Measurements from ENCODE around the gene TUBB.

TUBB gene

GRCh38 chr6:30719356-30719755 is 796 bp upstream of the TUBB start:
- TF ChIP-seq USF1 (IDR thresholded peaks at IDR 0.05) (no peak), TAF1 (IDR thresholded peaks at IDR 0.05; ENCODE audit: low read depth) (no peak), EGR1 (IDR thresholded peaks at IDR 0.05) (no peak), TCF12 (IDR thresholded peaks at IDR 0.05; ENCODE audit: low read depth) (no peak), TEAD4 (IDR thresholded peaks at IDR 0.05) (no peak), FOXM1 (IDR thresholded peaks at IDR 0.05; ENCODE audit: borderline replicate concordance, low read depth) (no peak), YY1 (IDR thresholded peaks at IDR 0.05; ENCODE audit: low read depth) (no peak), RAD21 (IDR thresholded peaks at IDR 0.05; ENCODE audit: low read depth) (no peak), ZBTB7A (IDR thresholded peaks at IDR 0.05; ENCODE audit: low read depth) (no peak), REST (IDR thresholded peaks at IDR 0.05; ENCODE audit: low read depth) (no peak), CREB1 (IDR thresholded peaks at IDR 0.05; ENCODE audit: low read depth) (no peak)

GRCh38 chr6:30720738-30721197 is 616 bp downstream of the TUBB start:
- TF ChIP-seq MAX (IDR thresholded peaks at IDR 0.05), result peak; percentile 29; the same call in 1 of the 2 replicates
- no peak for TF ChIP-seq TEAD4 (IDR thresholded peaks at IDR 0.05)

- TF ChIP-seq NFIC (IDR thresholded peaks at IDR 0.05), result no peak
- peak; percentile 97 for TF ChIP-seq USF1 (IDR thresholded peaks at IDR 0.05)
- TF ChIP-seq TEAD4 (IDR thresholded peaks at IDR 0.05), result peak; percentile 63
- peak; percentile 7; the same call in 1 of the 2 replicates for TF ChIP-seq TAF1 (IDR thresholded peaks at IDR 0.05; ENCODE audit: low read depth)
- peak; percentile 46; the same call in 1 of the 2 replicates for TF ChIP-seq EGR1 (IDR thresholded peaks at IDR 0.05)
- TF ChIP-seq CEBPB (IDR thresholded peaks at IDR 0.05), result 0 out of 2 replicates have a peak, but pooled peaks have one; percentile 27
- TF ChIP-seq RAD21 (IDR thresholded peaks at IDR 0.05; ENCODE audit: low read depth), result no peak
- TF ChIP-seq ZBTB7A (IDR thresholded peaks at IDR 0.05; ENCODE audit: low read depth), result peak; percentile 74; the same call in 1 of the 2 replicates
- TF ChIP-seq YY1 (IDR thresholded peaks at IDR 0.05; ENCODE audit: low read depth), result 0 out of 2 replicates have a peak, but pooled peaks have one; percentile 30
- no peak; the same call in 1 of the 2 replicates for TF ChIP-seq EP300 (IDR thresholded peaks at IDR 0.05; ENCODE audit: borderline replicate concordance)
- no peak for TF ChIP-seq FOXM1 (IDR thresholded peaks at IDR 0.05; ENCODE audit: borderline replicate concordance, low read depth)
- TF ChIP-seq CREB1 (IDR thresholded peaks at IDR 0.05; ENCODE audit: low read depth), result 0 out of 2 replicates have a peak, but pooled peaks have one; percentile 41
- TF ChIP-seq TCF12 (IDR thresholded peaks at IDR 0.05; ENCODE audit: low read depth), result no peak
- TF ChIP-seq REST (IDR thresholded peaks at IDR 0.05; ENCODE audit: low read depth), result no peak
- peak; percentile 83 for TF ChIP-seq MAX (IDR thresholded peaks at IDR 0.05)
These were observed 1.3 kb downstream of the TUBB start for GRCh38 chr6:30721198-30722024.

GRCh38 chr6:30722280-30723112 is 2.3 kb downstream of the TUBB start:
- peak; percentile 15; the same call in 1 of the 2 replicates for TF ChIP-seq TEAD4 (IDR thresholded peaks at IDR 0.05)
- TF ChIP-seq FOXM1 (IDR thresholded peaks at IDR 0.05; ENCODE audit: borderline replicate concordance, low read depth), result no peak
- TF ChIP-seq EP300 (IDR thresholded peaks at IDR 0.05; ENCODE audit: borderline replicate concordance), result no peak
- no peak for TF ChIP-seq TAF1 (IDR thresholded peaks at IDR 0.05; ENCODE audit: low read depth)
- TF ChIP-seq RAD21 (IDR thresholded peaks at IDR 0.05; ENCODE audit: low read depth), result peak; percentile 66
- TF ChIP-seq NFIC (IDR thresholded peaks at IDR 0.05), result no peak

- 0 out of 2 replicates have a peak, but pooled peaks have one; percentile 4 for TF ChIP-seq EP300 (IDR thresholded peaks at IDR 0.05; ENCODE audit: borderline replicate concordance)
These were observed 3.1 kb downstream of the TUBB start for GRCh38 chr6:30723159-30723842.
